ENCODE results near the gene ANKZF1.

The ANKZF1 gene

GRCh38 chr2:219207884-219208740 is 21.5 kb upstream of the ANKZF1 start:
- no peak for DNase-seq

GRCh38 chr2:219209236-219210195 is 20.1 kb upstream of the ANKZF1 start:
- DNase-seq = no peak

- DNase-seq = no peak
Measured at GRCh38 chr2:219210196-219210885, 19.3 kb upstream of the ANKZF1 start.

GRCh38 chr2:219210886-219211362 is 18.7 kb upstream of the ANKZF1 start:
- DNase-seq = no peak

- no peak for DNase-seq
Measured at GRCh38 chr2:219213026-219213415, 16.6 kb upstream of the ANKZF1 start.

- DNase-seq = no peak
Measured at GRCh38 chr2:219213486-219214071, 16.0 kb upstream of the ANKZF1 start.

GRCh38 chr2:219214141-219214540 is 15.5 kb upstream of the ANKZF1 start:
- no peak for DNase-seq

- DNase-seq = no peak
Measured at GRCh38 chr2:219214786-219215185, 14.8 kb upstream of the ANKZF1 start.

- no peak for DNase-seq
Measured at GRCh38 chr2:219215871-219216534, 13.6 kb upstream of the ANKZF1 start.

- no peak for DNase-seq
Measured at GRCh38 chr2:219216535-219216915, 13.1 kb upstream of the ANKZF1 start.

GRCh38 chr2:219218217-219218731 is 11.3 kb upstream of the ANKZF1 start:
- DNase-seq = no peak

GRCh38 chr2:219218732-219219701 is 10.6 kb upstream of the ANKZF1 start, which contains the start of gene ABCB6:
Gene ABCB6 (minus strand): TSS chr2:219218958. CDS start chr2:219218673, 285 bp downstream.
- DNase-seq = peak; percentile 95

GRCh38 chr2:219219784-219220532 is 9.6 kb upstream of the ANKZF1 start:
- DNase-seq = no peak

GRCh38 chr2:219220652-219221402 is 8.8 kb upstream of the ANKZF1 start:
- no peak for DNase-seq

- no peak for DNase-seq
Measured at GRCh38 chr2:219221957-219222518, 7.6 kb upstream of the ANKZF1 start.

- no peak for DNase-seq
Measured at GRCh38 chr2:219223831-219224610, 5.6 kb upstream of the ANKZF1 start.

GRCh38 chr2:219225350-219225749 is 4.3 kb upstream of the ANKZF1 start:
- DNase-seq = no peak
